Liver (tissue), 9 donors: Measurements from ENCODE around the gene RPGR. TPM values are rescaled to one million over a fixed set of nuclear protein-coding genes. Genes with fewer than 3 reads are reported as not detected.

ENCODE experiments used
- DNase-seq: peaks from one replicate; pipeline ENCODE4 v3.0.0-alpha.2; 2017; ENCODE audit warnings: low spot score
- H3K27ac ChIP-seq, 2 donors: one replicate each; pipeline ENCODE4 v1.7.0; 2013; ENCODE audit warnings: inconsistent platforms in 2 of 2, low read length in 2 of 2, control low read depth in 1 of 2, low read depth in 1 of 2, mild to moderate bottlenecking in 1 of 2
- H3K27me3 ChIP-seq, 4 donors: one replicate each; pipeline versions ENCODE4 v1.6.1 to v1.7.0; 2013; ENCODE audit warnings: low read length in 3 of 4, inconsistent platforms in 1 of 4, mild to moderate bottlenecking in 1 of 4, moderate library complexity in 1 of 4; ENCODE audit not compliant: control insufficient read depth in 4 of 4, insufficient read depth in 4 of 4
- H3K36me3 ChIP-seq, 4 donors: one replicate each; pipeline versions ENCODE4 v1.6.1 to v1.7.0; 2013; ENCODE audit warnings: low read length in 3 of 4, mild to moderate bottlenecking in 3 of 4, low read depth in 1 of 4, moderate library complexity in 1 of 4; ENCODE audit not compliant: control insufficient read depth in 4 of 4, insufficient read depth in 3 of 4
- H3K4me1 ChIP-seq, 4 donors: one replicate each; pipeline versions ENCODE4 v1.6.1 to v1.7.0; 2013; ENCODE audit warnings: low read length in 3 of 4, mild to moderate bottlenecking in 3 of 4, moderate library complexity in 1 of 4; ENCODE audit not compliant: control insufficient read depth in 4 of 4, insufficient read depth in 4 of 4
- H3K4me3 ChIP-seq, 3 donors: one replicate each; pipeline versions ENCODE4 v1.6.1 to v1.7.0; 2013; ENCODE audit warnings: low read length in 3 of 3, control low read depth in 1 of 3, low read depth in 1 of 3, mild to moderate bottlenecking in 1 of 3
- H3K9ac ChIP-seq, 2 donors: one replicate each; pipeline ENCODE4 v1.7.0; 2013; ENCODE audit warnings: low read length in 2 of 2, mild to moderate bottlenecking in 2 of 2, moderate library complexity in 2 of 2, control low read depth in 1 of 2, low read depth in 1 of 2
- H3K9me3 ChIP-seq, 4 donors: one replicate each; pipeline versions ENCODE4 v1.6.1 to v1.7.0; 2013; ENCODE audit warnings: low read length in 3 of 4; ENCODE audit not compliant: control insufficient read depth in 4 of 4
- ATF3 ChIP-seq: IDR thresholded peaks from 2 replicates; pipeline ENCODE4 v1.6.1; 2016; ENCODE audit warnings: antibody characterized with exemption
- CTCF ChIP-seq: fragments of 150-350 bp; IDR thresholded peaks from 2 replicates; pipeline ENCODE4 v1.5.1; 2017; ENCODE audit warnings: improper control_type of control experiment, low read depth, low read length; ENCODE audit not compliant: missing input control
- FOXA1 ChIP-seq: IDR thresholded peaks from 2 replicates; pipeline ENCODE4 v1.6.1; 2016; ENCODE audit warnings: antibody characterized with exemption
- FOXA2 ChIP-seq: IDR thresholded peaks from 2 replicates; pipeline ENCODE4 v1.6.1; 2016; ENCODE audit warnings: antibody characterized with exemption
- GABPA ChIP-seq, 2 donors: IDR thresholded peaks in 1 of 2; conservative IDR thresholded peaks in 1 of 2; 2 replicates each; pipeline ENCODE4 v1.6.1; 2016; ENCODE audit warnings: antibody characterized with exemption in 2 of 2, mild to moderate bottlenecking in 1 of 2, moderate library complexity in 1 of 2
- HNF4A ChIP-seq, 2 donors: conservative IDR thresholded peaks; 2 replicates each; pipeline ENCODE4 v1.6.1; 2016; ENCODE audit warnings: antibody characterized with exemption in 2 of 2, mild to moderate bottlenecking in 2 of 2
- HNF4G ChIP-seq: IDR thresholded peaks from 2 replicates; pipeline ENCODE4 v1.6.1; 2016; ENCODE audit warnings: antibody characterized with exemption
- JUND ChIP-seq, 2 donors: IDR thresholded peaks; 2 replicates each; pipeline ENCODE4 v1.6.1; 2016; ENCODE audit warnings: antibody characterized with exemption in 2 of 2
- NR2F2 ChIP-seq: IDR thresholded peaks from 2 replicates; pipeline ENCODE4 v1.6.1; 2016; ENCODE audit warnings: antibody characterized with exemption
- RAD21 ChIP-seq, 2 donors: IDR thresholded peaks; 2 replicates each; pipeline ENCODE4 v1.6.1; 2016; ENCODE audit warnings: antibody characterized with exemption in 2 of 2, mild to moderate bottlenecking in 2 of 2
- REST ChIP-seq: IDR thresholded peaks from 2 replicates; pipeline ENCODE4 v1.6.1; 2016; ENCODE audit warnings: antibody characterized with exemption, mild to moderate bottlenecking
- RXRA ChIP-seq, 2 donors: IDR thresholded peaks; 2 replicates each; pipeline ENCODE4 v1.6.1; 2017 to 2018; ENCODE audit warnings: antibody characterized with exemption in 2 of 2, mild to moderate bottlenecking in 1 of 2
- SP1 ChIP-seq: IDR thresholded peaks from 2 replicates; pipeline ENCODE4 v1.6.1; 2018; ENCODE audit warnings: antibody characterized with exemption, mild to moderate bottlenecking
- TAF1 ChIP-seq: conservative IDR thresholded peaks from 2 replicates; pipeline ENCODE4 v1.6.1; 2016; ENCODE audit warnings: antibody characterized with exemption, mild to moderate bottlenecking
- YY1 ChIP-seq: IDR thresholded peaks from 2 replicates; pipeline ENCODE4 v1.6.1; 2016; ENCODE audit warnings: antibody characterized with exemption, mild to moderate bottlenecking
- ZBTB33 ChIP-seq: IDR thresholded peaks from 2 replicates; pipeline ENCODE4 v1.6.1; 2016; ENCODE audit warnings: antibody characterized with exemption
- WGBS: extraction: QIAGEN DNeasy Blood & Tissue Kit; methylation state at CpG from one replicate; pipeline ENCODE4 v1.1.7; 2013; 5-methylcytosine and 5-hydroxymethylcytosine counted together
- polyA plus RNA-seq, 2 donors: library from polyadenylated mRNA; stranded (reverse) in 1 of 2; unstranded in 1 of 2; fragments of 200-250 nt in 1 of 2; fragments of >200 nt in 1 of 2; fragmentation: Nextera tagmentation in 1 of 2; extraction: Ambion mirVana in 1 of 2; gene quantifications; one replicate each; pipeline versions ENCODE4 v1.2.1 to v1.2.3, GENCODE V29; 2013 to 2015
- total RNA-seq, 2 donors: library from RNA; depleted of rRNA; stranded (reverse); fragments of >200 nt; gene quantifications; one replicate each; pipeline ENCODE4 v1.2.3, GENCODE V29; 2014
- donor health status: healthy.
- donor health status: healthy.
- donor health status: healthy.
- donor health status: healthy.
- donor health status: healthy.

Gene RPGR
- total and polyA plus RNA-seq, 4 donors: 1.7 to 7.2 (median 3.5) TPM

- Histone ChIP-seq H3K4me1 (peaks cover 0 to 3% (median 0%) of the 10 kb centered on the region in 4 donors), H3K9me3 (no peaks in the 10 kb centered on the region), H3K4me3 (no peak overlapping the region), H3K27me3 (no peaks in the 10 kb centered on the region), H3K27ac (no peak overlapping the region), H3K36me3 (peaks cover 0 to 2% (median 0%) of the 10 kb centered on the region in 4 donors), H3K9ac (no peak overlapping the region)
- no peak for DNase-seq
- TF ChIP-seq RAD21 (IDR thresholded peaks at IDR 0.05) (peak; percentile 38 to 59), HNF4G (no peak), CTCF (peak; percentile 29), NR2F2 (no peak), FOXA2 (no peak), FOXA1 (no peak), ATF3 (no peak), REST (no peak), HNF4A (conservative IDR thresholded peaks at IDR 0.05) (no peak), YY1 (no peak), SP1 (no peak), ZBTB33 (no peak), TAF1 (no peak), JUND (IDR thresholded peaks at IDR 0.05) (no peak), GABPA (IDR thresholded peaks at IDR 0.05 in 1 of 2, conservative IDR thresholded peaks at IDR 0.05 in 1 of 2) (no peak)
- WGBS: 51% methylated on average over 4 of the region's 4 CpGs
These were observed 23.3 kb downstream of the RPGR start for GRCh38 chrX:38304010-38304409.

GRCh38 chrX:38293741-38294140 is 33.6 kb downstream of the RPGR start:
- 90% methylated on average over 2 of the region's 2 CpGs for WGBS
- TF ChIP-seq TAF1 (no peak), SP1 (no peak), RXRA (IDR thresholded peaks at IDR 0.05) (no peak), YY1 (no peak), FOXA2 (no peak), REST (no peak), CTCF (no peak), RAD21 (IDR thresholded peaks at IDR 0.05) (no peak), ZBTB33 (no peak), HNF4A (conservative IDR thresholded peaks at IDR 0.05) (no peak)

More at GRCh38 chrX:38293741-38294140, 33.6 kb downstream of the RPGR start:
- Histone ChIP-seq H3K36me3 (peaks cover 0 to 3% (median 0%) of the 10 kb centered on the region in 4 donors), H3K9ac (no peak overlapping the region), H3K4me1 (no peaks in the 10 kb centered on the region), H3K27me3 (no peaks in the 10 kb centered on the region), H3K9me3 (no peaks in the 10 kb centered on the region), H3K4me3 (no peak overlapping the region), H3K27ac (no peak overlapping the region)
- no peak for DNase-seq
